ENCODE data around the gene CLTCL1. TPM values are rescaled to one million over a fixed set of nuclear protein-coding genes. Genes with fewer than 3 reads are reported as not detected.
A peak's percentile ranks its signal among the peaks of the same experiment; 100 is the strongest.

Gene CLTCL1
- total and polyA plus RNA-seq, 9 of the 15 experiments (the other 6 are each of a cell fraction or from before 2014, with no cell fraction given): 1.1 to 11.7 (median 5.0) TPM

DNA sequence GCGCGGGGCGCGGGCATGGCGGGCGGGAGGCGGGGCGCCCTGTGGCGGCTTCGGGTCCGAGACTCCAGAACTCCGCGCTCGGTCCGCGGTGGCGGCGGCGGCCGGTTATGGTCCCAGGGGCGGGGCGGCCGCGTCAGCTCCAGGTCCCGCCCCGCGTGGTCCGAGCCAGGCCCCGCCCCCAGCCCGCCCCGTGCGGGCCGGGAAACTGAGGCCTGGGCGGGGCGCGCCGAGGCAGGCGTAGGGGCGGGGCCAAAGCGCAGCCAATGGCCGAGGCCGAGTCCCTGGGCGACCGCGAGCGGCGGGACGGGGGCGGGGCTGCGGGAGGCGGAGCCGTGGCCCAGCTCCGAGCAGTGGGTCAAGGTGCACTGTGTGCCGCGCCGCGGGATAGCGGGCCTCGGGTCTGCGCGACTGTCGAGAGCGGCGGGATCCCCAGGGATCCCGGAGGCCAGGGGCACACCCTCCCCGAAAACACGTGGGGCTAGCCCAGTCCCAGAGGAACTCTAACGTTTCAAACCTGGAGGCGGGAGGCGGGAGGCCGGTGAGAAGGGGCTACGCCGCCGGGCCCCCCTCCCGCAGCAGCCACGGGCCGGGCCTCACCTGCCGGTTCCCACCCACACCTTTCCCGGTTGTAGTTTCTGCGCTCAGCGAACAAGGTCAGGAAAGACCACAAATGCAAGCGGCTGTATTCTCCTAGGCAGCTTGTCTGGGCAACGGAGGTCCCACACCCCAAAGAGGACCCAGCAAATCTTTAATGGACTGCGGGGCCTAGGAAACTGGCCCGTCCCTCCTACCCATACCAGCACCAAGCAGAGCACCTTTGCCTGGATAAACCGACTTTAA, 112.6 kb downstream of the CLTCL1 start, which contains the start of gene SLC25A1 (continued):
- TF ChIP-seq, protein P1, sequence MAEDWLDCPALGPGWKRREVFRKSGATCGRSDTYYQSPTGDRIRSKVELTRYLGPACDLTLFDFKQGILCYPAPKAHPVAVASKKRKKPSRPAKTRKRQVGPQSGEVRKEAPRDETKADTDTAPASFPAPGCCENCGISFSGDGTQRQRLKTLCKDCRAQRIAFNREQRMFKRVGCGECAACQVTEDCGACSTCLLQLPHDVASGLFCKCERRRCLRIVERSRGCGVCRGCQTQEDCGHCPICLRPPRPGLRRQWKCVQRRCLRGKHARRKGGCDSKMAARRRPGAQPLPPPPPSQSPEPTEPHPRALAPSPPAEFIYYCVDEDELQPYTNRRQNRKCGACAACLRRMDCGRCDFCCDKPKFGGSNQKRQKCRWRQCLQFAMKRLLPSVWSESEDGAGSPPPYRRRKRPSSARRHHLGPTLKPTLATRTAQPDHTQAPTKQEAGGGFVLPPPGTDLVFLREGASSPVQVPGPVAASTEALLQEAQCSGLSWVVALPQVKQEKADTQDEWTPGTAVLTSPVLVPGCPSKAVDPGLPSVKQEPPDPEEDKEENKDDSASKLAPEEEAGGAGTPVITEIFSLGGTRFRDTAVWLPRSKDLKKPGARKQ (CRISPR knock-in tag; IDR thresholded peaks at IDR 0.05): no peak
- TF ChIP-seq, protein P2, sequence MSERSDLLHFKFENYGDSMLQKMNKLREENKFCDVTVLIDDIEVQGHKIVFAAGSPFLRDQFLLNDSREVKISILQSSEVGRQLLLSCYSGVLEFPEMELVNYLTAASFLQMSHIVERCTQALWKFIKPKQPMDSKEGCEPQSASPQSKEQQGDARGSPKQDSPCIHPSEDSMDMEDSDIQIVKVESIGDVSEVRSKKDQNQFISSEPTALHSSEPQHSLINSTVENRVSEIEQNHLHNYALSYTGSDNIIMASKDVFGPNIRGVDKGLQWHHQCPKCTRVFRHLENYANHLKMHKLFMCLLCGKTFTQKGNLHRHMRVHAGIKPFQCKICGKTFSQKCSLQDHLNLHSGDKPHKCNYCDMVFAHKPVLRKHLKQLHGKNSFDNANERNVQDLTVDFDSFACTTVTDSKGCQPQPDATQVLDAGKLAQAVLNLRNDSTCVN (CRISPR knock-in tag; IDR thresholded peaks at IDR 0.05): no peak
- TF ChIP-seq TAF7 (tag; IDR thresholded peaks at IDR 0.05): no peak
- TF ChIP-seq KAT2B (IDR thresholded peaks at IDR 0.05; ENCODE audit: low read depth, low read length): no peak
- TF ChIP-seq HEY1 (CRISPR knock-in tag; IDR thresholded peaks at IDR 0.05; ENCODE audit: borderline replicate concordance): no peak
- TF ChIP-seq, protein P3, sequence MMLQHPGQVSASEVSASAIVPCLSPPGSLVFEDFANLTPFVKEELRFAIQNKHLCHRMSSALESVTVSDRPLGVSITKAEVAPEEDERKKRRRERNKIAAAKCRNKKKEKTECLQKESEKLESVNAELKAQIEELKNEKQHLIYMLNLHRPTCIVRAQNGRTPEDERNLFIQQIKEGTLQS (IDR thresholded peaks at IDR 0.05): no peak
- TF ChIP-seq, protein P3 (CRISPR knock-in tag; conservative IDR thresholded peaks at IDR 0.05): peak; percentile 83
- peak; percentile 54; the same call in 1 of the 2 replicates for TF ChIP-seq SMAD3 (CRISPR knock-in tag; conservative IDR thresholded peaks at IDR 0.05)
- no peak for TF ChIP-seq ZNF717 (CRISPR knock-in tag; IDR thresholded peaks at IDR 0.05)
- TF ChIP-seq SMAD1 (IDR thresholded peaks at IDR 0.05; ENCODE audit: low read depth, low read length, partially characterized antibody): peak; percentile 10
- no peak for TF ChIP-seq TOE1 (IDR thresholded peaks at IDR 0.05; ENCODE audit: borderline replicate concordance)
- TF ChIP-seq TOE1 (CRISPR knock-in tag; IDR thresholded peaks at IDR 0.05; ENCODE audit: borderline replicate concordance, low read depth): no peak
- no peak for TF ChIP-seq TCF3 (CRISPR knock-in tag; IDR thresholded peaks at IDR 0.05)
- TF ChIP-seq, protein P4, sequence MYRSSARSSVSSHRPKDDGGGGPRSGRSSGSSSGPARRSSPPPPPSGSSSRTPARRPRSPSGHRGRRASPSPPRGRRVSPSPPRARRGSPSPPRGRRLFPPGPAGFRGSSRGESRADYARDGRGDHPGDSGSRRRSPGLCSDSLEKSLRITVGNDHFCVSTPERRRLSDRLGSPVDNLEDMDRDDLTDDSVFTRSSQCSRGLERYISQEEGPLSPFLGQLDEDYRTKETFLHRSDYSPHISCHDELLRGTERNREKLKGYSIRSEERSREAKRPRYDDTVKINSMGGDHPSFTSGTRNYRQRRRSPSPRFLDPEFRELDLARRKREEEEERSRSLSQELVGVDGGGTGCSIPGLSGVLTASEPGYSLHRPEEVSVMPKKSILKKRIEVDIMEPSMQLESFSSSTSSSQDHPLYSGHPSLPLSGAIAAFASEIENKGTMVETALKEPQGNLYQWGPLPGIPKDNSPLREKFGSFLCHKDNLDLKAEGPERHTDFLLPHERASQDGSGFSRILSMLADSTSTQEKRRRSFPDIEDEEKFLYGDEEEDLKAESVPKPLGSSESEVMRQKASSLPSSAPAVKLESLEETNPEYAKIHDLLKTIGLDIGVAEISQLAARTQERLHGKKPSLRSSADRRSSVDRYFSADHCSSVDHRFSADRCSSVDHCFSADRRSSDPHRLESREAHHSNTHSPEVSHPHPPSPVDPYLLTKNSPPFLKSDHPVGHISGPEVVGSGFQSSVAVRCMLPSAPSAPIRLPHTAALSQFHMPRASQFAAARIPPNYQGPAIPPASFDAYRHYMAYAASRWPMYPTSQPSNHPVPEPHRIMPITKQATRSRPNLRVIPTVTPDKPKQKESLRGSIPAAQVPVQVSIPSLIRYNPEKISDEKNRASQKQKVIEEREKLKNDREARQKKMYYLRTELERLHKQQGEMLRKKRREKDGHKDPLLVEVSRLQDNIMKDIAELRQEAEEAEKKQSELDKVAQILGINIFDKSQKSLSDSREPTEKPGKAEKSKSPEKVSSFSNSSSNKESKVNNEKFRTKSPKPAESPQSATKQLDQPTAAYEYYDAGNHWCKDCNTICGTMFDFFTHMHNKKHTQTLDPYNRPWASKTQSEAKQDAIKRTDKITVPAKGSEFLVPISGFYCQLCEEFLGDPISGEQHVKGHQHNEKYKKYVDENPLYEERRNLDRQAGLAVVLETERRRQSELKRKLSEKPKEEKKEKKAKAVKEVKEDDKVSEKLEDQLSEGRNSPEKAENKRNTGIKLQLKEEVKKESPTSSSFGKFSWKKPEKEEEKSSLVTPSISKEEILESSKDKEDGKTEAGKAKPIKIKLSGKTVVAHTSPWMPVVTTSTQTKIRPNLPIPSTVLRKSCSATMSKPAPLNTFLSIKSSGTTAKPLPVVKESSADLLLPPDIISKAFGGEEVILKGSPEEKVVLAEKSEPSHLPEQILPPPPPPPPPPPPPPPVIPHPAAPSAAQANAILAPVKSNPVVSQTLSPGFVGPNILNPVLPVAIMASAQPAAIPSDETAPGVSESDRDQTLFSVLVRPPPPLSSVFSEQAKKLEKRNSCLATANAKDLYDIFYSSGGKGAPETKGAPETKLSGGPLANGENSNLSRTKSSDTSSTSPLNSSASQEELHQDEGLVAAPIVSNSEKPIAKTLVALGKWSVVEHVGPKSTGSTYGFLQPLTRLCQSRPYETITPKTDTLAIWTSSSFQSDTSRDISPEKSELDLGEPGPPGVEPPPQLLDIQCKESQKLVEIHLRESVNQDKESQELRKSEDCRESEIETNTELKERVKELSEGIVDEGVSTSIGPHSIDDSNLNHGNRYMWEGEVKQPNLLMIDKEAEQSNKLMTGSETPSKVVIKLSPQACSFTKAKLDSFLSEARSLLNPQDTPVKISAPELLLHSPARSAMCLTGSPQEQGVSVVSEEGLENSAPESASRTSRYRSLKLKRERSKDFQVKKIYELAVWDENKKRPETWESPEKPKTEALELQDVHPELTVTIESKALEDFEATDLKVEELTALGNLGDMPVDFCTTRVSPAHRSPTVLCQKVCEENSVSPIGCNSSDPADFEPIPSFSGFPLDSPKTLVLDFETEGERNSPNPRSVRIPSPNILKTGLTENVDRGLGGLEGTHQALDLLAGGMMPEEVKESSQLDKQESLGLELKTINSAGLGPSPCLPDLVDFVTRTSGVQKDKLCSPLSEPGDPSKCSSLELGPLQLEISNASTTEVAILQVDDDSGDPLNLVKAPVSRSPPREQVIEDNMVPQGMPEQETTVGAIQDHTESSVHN (IDR thresholded peaks at IDR 0.05; ENCODE audit: borderline replicate concordance in 1 of 2, low read depth in 1 of 2): no peak
- TF ChIP-seq U2AF2 (optimal IDR thresholded peaks at IDR 0.05; ENCODE audit: low read depth, low read length): no peak
